CD4-positive, alpha-beta T cell (primary cell): Measurements from ENCODE around the gene VAMP5. TPM values are rescaled to one million over a fixed set of nuclear protein-coding genes. Genes with fewer than 3 reads are reported as not detected.

Experiments
- ATAC-seq: fragments of 200-7000 bp; cut with Tn5 transposase; one replicate; pipeline ENCODE4 v1.10.0; 2022; ENCODE audit warnings: mild to moderate bottlenecking; ENCODE audit not compliant: poor library complexity
- CTCF ChIA-PET: fragments of 350-600 bp; sonication (Branson Sonifier 250); formaldehyde crosslinking; loops from one replicate; lab custom pipeline; 2021; ENCODE audit warnings: antibody characterized with exemption, inconsistent platforms; lab: Charles Lee
- POLR2A ChIA-PET: fragments of 350-600 bp; sonication (Branson Sonifier 250); formaldehyde crosslinking; loops from one replicate; lab custom pipeline; 2021; ENCODE audit warnings: antibody characterized with exemption, inconsistent platforms; lab: Charles Lee
- DNase-seq, 14 experiments: peaks; one replicate each; pipeline ENCODE4 v3.0.0-alpha.2; 2013 to 2020; ENCODE audit warnings: mixed read lengths in 2 of 14
- H3K27ac ChIP-seq, 2 donors: one replicate each; pipeline versions ENCODE4 v1.5.1 to v1.7.0; 2013; ENCODE audit warnings: low read length in 2 of 2, low read depth in 1 of 2, mild to moderate bottlenecking in 1 of 2
- H3K27me3 ChIP-seq, 2 experiments: 1 replicate in 1 of 2; 2 replicates in 1 of 2; pipeline versions ENCODE4 v1.6.1 to v1.7.0; 2013; ENCODE audit warnings: low read length in 2 of 2, control low read depth in 1 of 2, mild to moderate bottlenecking in 1 of 2, moderate library complexity in 1 of 2; ENCODE audit not compliant: insufficient read depth in 2 of 2, control insufficient read depth in 1 of 2
- H3K36me3 ChIP-seq: one replicate; pipeline ENCODE4 v1.6.1; 2013; ENCODE audit warnings: low read length, control low read depth; ENCODE audit not compliant: insufficient read depth
- H3K4me1 ChIP-seq: one replicate; pipeline ENCODE4 v1.6.1; 2013; ENCODE audit warnings: low read length, control low read depth; ENCODE audit not compliant: insufficient read depth
- H3K4me3 ChIP-seq: one replicate; pipeline ENCODE4 v1.5.1; 2013; ENCODE audit warnings: mild to moderate bottlenecking, low read length, moderate library complexity
- H3K9me3 ChIP-seq, 2 experiments: 1 replicate in 1 of 2; 2 replicates in 1 of 2; pipeline versions ENCODE4 v1.6.1 to v1.7.0; 2013; ENCODE audit warnings: low read length in 2 of 2, mild to moderate bottlenecking in 2 of 2, control low read depth in 1 of 2, moderate library complexity in 1 of 2; ENCODE audit not compliant: control insufficient read depth in 1 of 2, insufficient read depth in 1 of 2
- H3K27ac Mint-ChIP-seq: one replicate; pipeline ENCODE4 v1.8.0; 2020; ENCODE audit warnings: mixed read lengths
- H3K27me3 Mint-ChIP-seq: one replicate; pipeline ENCODE4 v1.8.0; 2021; ENCODE audit warnings: mixed read lengths
- H3K36me3 Mint-ChIP-seq: one replicate; pipeline ENCODE4 v1.8.0; 2021; ENCODE audit warnings: low read depth, mixed read lengths
- H3K4me1 Mint-ChIP-seq: one replicate; pipeline ENCODE4 v1.8.0; 2021; ENCODE audit warnings: low read depth, mixed read lengths
- H3K4me3 Mint-ChIP-seq: one replicate; pipeline ENCODE4 v1.8.0; 2020; ENCODE audit warnings: mild to moderate bottlenecking, mixed read lengths
- H3K9me3 Mint-ChIP-seq: one replicate; pipeline ENCODE4 v1.8.0; 2020; ENCODE audit warnings: mixed read lengths
- CTCF ChIP-seq: fragments of 200-600 bp; IDR thresholded peaks from one replicate; pipeline ENCODE4 v1.8.0; 2022; ENCODE audit warnings: antibody characterized with exemption, mild to moderate bottlenecking
- intact Hi-C, 2 experiments: fragments of 100-400 bp; cut with DNase I in 1 of 2; cut with micrococcal nuclease in 1 of 2; formaldehyde crosslinking; loops; one replicate each; pipeline versions ENCODE4 v1.15.1 to v1.9.0; 2023 to 2025; cut with DNase I, micrococcal nuclease
- total RNA-seq, 174 experiments: library from RNA in 2 of 174; stranded (reverse) in 2 of 174; gene quantifications; one replicate each; pipeline ENCODE4 v1.2.3 and lab custom pipeline; 2021 to 2026

Gene VAMP5
- total RNA-seq, 2 experiments from 2014 or later, result 17.0 to 17.2 TPM

- Mint-ChIP-seq H3K27me3 (no peaks in the 10 kb centered on the region), H3K4me1 (peaks cover 42% of the 10 kb centered on the region), H3K36me3 (peaks cover 8% of the 10 kb centered on the region), H3K27ac (peak overlapping the region; percentile 6), H3K9me3 (no peaks in the 10 kb centered on the region), H3K4me3 (no peak overlapping the region)
- no peaks in the 10 kb centered on the region for H3K9me3 ChIP-seq
- no peaks in the 10 kb centered on the region for H3K27me3 ChIP-seq
- TF ChIP-seq CTCF, result no peak
- no peak overlapping the region for H3K27ac ChIP-seq
- H3K4me1 ChIP-seq, result peaks cover 46% of the 10 kb centered on the region
- intact Hi-C loops, result no loop called here
- ATAC-seq, result no peak
- H3K4me3 ChIP-seq, result no peak overlapping the region
- CTCF ChIA-PET, result interaction anchor here (1.4 kb wide), 1 partner anchor 23 kb away, joined by 3 read pairs; no protein-coding TSS in a partner anchor
- no peak for DNase-seq
- no peaks in the 10 kb centered on the region for H3K36me3 ChIP-seq
- POLR2A ChIA-PET, result interaction anchor here (1.7 to 2.1 kb wide), 2 partner anchors 11 to 20 kb away, joined by 4 to 8 read pairs; partner anchors contain the start of gene VAMP8
Measured at GRCh38 chr2:85588236-85588635, 4.0 kb downstream of the VAMP5 start.

GRCh38 chr2:85588645-85589044, 4.4 kb downstream of the VAMP5 start:
- Histone ChIP-seq H3K27me3 (no peaks in the 10 kb centered on the region), H3K27ac (no peak overlapping the region), H3K36me3 (no peaks in the 10 kb centered on the region), H3K4me1 (peaks cover 42% of the 10 kb centered on the region), H3K4me3 (no peak overlapping the region), H3K9me3 (no peaks in the 10 kb centered on the region)
- no peak for ATAC-seq
- intact Hi-C loops, result no loop called here
- Mint-ChIP-seq H3K4me1 (peaks cover 38% of the 10 kb centered on the region), H3K27me3 (no peaks in the 10 kb centered on the region), H3K9me3 (no peaks in the 10 kb centered on the region), H3K4me3 (peak overlapping the region; percentile 57), H3K27ac (peak overlapping the region; percentile 6), H3K36me3 (peaks cover 4% of the 10 kb centered on the region)
- ChIA-PET POLR2A (interaction anchor here (1.7 to 2.1 kb wide), 2 partner anchors 11 to 20 kb away, joined by 4 to 8 read pairs; partner anchors contain the start of gene VAMP8), CTCF (interaction anchor here (1.4 kb wide), 1 partner anchor 23 kb away, joined by 3 read pairs; no protein-coding TSS in a partner anchor)
- DNase-seq, result no peak
- no peak for TF ChIP-seq CTCF

GRCh38 chr2:85589181-85589580, 5.0 kb downstream of the VAMP5 start:
- H3K4me1 Mint-ChIP-seq, result peaks cover 37% of the 10 kb centered on the region
- DNase-seq (no peak), ATAC-seq (no peak)
- H3K36me3 Mint-ChIP-seq, result no peaks in the 10 kb centered on the region
- no peaks in the 10 kb centered on the region for H3K36me3 ChIP-seq
- peaks cover 40% of the 10 kb centered on the region for H3K4me1 ChIP-seq
- H3K27ac ChIP-seq, result no peak overlapping the region
- no peak overlapping the region for H3K4me3 Mint-ChIP-seq
- TF ChIP-seq CTCF, result no peak
- no peaks in the 10 kb centered on the region for H3K27me3 Mint-ChIP-seq
- H3K4me3 ChIP-seq, result no peak overlapping the region
- ChIA-PET POLR2A (no interaction called here), CTCF (interaction anchor here (1.4 kb wide), 1 partner anchor 24 kb away, joined by 3 read pairs; no protein-coding TSS in a partner anchor)
- intact Hi-C loops, result no loop called here
- no peak overlapping the region for H3K27ac Mint-ChIP-seq
- no peaks in the 10 kb centered on the region for H3K27me3 ChIP-seq
- no peaks in the 10 kb centered on the region for H3K9me3 Mint-ChIP-seq
- no peaks in the 10 kb centered on the region for H3K9me3 ChIP-seq
